NCI-H774 (cell line): Measurements from ENCODE around the gene ZIC1.
A peak's percentile ranks its signal among the peaks of the same experiment; 100 is the strongest.

Source experiments
- DNase-seq: peaks from one replicate; lab custom pipeline; 2025; lab: John Stamatoyannopoulos, UW

The ZIC1 gene

GRCh38 chr3:147409143-147410115 lies at the start of gene ZIC1:
TSS of gene ZIC1 (plus strand) at chr3:147409365. CDS start at chr3:147410113, 748 bp downstream.
- no peak for DNase-seq

GRCh38 chr3:147360051-147360439 lies 49.1 kb upstream of the ZIC1 start:
- no peak for DNase-seq

DNA sequence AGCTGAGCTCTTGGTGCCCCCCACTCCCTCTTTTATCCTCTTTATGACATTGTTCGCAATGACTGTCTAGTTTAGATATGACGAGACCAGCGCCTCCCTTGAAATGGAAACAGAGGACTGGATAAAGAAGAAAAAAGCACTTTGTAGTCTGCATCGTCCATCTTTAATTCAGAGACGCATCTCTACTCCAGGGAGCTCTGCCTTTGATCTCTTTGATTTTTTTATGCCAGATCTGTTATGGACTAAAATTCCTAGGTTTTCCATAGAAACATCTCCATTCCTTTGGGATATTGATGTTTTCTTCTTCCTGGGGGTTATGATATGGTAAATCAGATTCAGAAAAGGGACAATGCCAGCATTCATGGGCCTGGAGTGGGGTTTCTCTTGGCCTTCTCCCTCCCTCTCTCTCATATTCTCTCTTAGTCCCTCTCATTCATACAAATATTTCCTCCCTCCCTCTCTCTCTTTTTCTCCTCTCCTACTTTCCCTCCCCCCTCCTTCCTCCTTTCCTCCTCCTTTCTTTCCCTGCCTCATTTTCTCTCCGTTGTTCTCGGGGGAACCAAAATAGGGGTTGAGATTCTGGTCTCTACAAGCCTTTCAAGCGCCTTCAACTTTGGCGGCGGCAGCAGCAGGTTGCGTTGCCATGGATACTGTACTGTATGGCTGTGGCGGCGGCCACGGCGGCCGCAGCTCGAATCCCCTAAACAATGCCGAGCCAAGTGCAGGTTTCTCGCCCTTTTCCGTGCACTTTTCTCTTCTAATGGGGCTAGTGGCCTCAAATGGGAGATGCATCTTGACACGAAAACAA lies 48.3 kb upstream of the ZIC1 start:
- peak; percentile 73 for DNase-seq

DNA sequence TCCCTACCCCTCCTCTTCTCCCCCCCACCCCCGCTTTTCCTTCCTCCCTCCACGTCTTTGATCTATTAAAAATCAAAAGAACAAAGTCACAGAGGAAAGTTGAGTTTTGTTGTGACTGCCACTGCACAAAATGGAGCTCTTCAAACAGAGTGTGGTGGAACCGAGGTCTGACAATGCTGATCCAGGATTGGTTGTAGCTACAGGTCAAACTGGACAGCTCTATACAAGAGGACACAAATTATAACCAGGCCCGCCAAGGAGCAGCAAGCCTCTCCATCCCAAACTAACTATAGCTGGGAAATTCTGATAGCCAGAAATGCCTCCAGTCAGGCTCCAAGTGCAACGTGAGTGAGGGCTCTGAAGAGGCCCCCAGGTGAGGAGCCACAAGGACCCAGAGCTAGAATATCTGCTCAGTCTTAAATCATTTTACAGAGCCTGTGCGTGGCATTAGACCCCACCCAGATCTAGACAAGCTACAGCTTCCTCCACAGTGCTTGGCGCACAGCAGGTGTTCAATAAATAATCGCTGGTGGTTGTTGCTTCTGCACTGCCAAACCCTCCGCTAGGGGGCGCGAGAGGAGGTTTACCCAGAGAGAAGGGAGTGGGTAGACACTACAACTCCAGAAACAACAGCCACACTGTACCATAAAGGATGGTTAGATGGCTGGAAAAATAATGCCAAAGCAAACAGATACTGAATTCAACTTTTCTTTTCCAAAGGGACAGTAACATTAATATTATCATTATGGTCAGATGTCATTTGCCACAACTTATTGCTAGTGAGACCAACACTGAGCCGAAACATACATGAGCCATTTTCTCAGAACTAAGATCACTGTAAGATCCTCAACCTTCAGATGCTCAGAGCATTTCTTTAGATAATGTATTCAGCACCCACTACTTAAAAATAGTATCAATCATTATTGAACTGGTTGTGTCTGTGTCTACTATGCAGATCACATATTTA lies 47.4 kb upstream of the ZIC1 start:
- peak; percentile 24 for DNase-seq

- DNase-seq = no peak
These were observed 44.4 kb upstream of the ZIC1 start for GRCh38 chr3:147364771-147365170.

DNA sequence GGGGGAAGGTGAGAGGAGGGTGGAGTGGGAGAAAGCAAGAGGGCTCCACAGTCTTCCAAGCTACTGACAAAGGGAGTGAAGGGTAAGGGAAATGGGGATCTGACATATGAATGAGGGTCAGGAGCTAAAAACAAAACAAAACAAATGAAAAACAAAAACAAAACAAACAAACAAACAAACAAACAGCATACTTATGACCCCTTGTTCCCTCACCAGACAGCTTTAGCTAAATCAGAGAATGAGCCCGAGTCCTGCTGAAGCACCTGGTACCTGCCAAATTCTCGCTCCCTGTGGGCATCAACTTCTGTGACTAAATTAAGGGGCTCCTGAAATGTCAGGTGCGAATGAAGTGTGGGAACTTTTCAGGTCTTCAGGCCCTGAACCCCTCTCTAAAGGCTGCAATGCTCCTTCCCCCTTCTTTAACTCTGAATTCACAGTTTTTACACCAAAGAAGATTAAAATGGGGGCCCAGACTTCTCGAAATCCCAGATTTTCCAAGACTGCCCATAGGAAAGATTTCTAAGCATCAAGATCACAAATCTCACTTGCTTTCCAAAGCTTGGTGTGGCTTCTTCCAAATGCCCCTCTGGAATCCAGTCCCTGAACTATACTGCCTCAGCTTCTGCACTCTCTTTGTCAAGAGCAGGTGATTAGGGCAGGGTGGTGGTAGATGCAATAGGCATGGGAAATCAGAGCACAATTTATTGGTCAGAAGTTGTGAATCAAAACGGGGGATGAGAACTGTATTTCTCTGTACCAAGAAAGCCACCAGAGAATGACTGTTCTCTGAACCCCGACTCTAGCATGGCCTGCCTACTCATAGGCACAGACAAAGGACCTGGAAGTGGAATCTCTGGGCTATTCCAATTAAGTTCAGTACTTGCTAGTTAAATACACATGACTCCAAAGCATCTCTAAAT lies 43.7 kb upstream of the ZIC1 start:
- no peak for DNase-seq

DNA sequence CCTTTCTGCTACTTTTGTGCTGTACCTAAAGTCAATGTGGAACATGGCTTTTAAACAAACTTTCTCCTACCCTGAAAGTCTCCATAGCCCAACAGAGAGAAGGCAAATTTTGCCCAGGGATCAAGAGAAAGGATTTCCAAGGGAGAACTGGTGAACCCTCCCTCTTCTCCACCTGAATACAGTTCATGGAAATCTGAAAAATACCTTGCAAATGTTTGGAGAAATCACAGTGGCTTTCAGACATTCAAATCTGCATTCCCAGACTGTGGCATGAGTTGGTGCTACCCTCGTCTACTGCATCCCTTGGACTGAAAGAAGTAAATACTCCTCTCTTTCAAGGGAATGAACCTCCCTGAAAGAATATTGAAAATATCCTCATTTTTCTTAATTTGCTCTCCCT lies 41.5 kb upstream of the ZIC1 start:
- DNase-seq = no peak

DNA sequence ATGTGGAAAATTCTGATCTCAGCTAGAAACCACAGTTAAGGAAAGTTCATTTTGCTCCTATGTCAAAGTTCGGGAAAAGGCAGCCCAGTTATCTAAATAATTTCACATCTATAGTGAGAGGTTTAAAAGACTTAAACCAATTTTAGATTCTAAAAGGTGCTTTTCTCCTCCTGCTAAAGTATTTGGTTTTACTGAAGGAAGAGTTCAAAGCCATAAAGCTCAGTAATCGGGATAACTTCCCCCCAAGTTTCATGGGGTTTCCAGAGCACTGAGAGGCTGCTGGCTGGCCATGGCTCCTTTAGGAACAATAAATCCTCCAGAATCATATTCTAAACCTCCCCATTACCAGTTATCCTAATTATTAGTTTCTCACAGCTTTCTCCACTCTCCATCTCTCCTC lies 41.0 kb upstream of the ZIC1 start:
- no peak for DNase-seq

DNA sequence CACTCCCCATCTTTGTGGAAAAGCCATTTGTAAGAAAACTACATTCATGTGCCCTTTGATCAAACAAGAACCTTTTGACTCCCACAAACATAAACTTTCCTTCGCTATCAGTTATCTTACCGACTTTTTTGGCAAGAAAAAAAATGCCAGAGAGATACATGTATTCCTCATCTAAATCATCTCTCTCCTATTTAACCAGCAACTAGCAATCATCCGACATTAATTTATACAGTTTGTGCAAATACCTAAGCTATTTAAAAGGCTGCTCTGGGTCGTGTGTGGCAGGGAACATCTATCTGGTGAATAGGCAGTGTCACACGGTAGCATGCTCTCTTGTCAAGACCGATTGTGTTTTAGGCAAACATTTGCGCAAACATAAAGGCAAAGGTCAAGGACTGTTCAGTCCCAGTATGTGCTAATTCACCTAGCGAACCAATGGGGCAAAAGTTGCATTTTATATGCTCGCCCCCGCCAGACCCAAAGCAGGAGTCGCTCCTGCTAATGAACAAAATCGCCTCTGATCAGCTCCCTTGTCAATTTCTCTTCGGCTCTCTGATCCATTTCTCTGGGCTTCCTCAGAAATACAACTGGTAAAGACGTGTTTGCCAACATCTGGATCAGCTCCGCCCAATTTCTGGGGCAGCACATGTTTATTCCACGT lies 40.5 kb upstream of the ZIC1 start:
- no peak for DNase-seq

DNA sequence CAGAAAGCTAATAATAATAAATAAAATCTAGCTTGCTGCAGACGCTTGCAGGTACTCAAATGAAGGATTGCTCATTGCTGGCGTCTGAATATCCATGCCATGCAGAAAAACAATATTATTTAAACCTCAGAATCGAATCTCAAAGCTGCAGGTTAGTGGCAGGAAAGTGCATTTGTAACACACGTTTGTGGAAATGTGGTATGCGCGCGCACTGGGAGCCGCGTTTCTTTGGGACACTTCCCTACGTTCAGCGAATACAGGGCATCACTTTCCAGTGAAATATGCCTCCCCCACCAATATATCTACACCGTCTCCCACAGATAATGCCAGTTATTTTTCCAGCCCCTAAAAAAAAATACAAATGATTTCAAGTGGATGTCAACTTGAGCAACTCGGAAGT lies 39.9 kb upstream of the ZIC1 start:
- DNase-seq = no peak

- no peak for DNase-seq
These were observed 39.5 kb upstream of the ZIC1 start for GRCh38 chr3:147369661-147370123.

- no peak for DNase-seq
These were observed 38.8 kb upstream of the ZIC1 start for GRCh38 chr3:147370349-147370748.

- no peak for DNase-seq
These were observed 38.0 kb upstream of the ZIC1 start for GRCh38 chr3:147371140-147371539.

DNA sequence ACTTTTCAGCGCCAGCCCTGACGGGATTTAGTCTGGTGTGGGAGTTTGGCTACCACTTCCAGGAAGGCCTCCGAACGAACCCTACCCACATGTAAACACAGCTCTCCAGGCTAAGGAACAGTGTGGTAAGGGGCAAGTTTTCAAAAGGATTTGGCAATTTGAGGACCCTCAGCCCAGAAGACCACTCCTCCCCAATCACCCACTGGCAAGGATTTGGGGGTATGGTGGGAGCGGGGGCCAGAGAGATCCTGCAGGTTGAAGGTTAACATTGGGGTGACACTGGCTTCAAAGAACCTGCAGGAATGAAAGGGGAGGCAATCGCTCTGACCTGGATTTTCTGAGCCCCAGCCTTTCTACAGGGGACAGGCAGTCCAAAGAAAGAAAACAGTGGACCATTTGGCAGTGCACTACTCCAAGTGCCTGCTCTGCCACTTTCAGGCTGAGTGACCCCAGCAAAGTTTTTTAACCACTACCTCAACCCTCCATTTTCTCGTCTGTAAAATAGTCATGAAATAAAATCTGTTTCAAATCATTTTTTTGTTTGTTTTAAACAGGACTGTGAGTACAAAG lies 37.3 kb upstream of the ZIC1 start:
- DNase-seq = no peak

GRCh38 chr3:147372525-147373027 lies 36.6 kb upstream of the ZIC1 start:
- no peak for DNase-seq

GRCh38 chr3:147373301-147373700 lies 35.9 kb upstream of the ZIC1 start:
- no peak for DNase-seq

DNA sequence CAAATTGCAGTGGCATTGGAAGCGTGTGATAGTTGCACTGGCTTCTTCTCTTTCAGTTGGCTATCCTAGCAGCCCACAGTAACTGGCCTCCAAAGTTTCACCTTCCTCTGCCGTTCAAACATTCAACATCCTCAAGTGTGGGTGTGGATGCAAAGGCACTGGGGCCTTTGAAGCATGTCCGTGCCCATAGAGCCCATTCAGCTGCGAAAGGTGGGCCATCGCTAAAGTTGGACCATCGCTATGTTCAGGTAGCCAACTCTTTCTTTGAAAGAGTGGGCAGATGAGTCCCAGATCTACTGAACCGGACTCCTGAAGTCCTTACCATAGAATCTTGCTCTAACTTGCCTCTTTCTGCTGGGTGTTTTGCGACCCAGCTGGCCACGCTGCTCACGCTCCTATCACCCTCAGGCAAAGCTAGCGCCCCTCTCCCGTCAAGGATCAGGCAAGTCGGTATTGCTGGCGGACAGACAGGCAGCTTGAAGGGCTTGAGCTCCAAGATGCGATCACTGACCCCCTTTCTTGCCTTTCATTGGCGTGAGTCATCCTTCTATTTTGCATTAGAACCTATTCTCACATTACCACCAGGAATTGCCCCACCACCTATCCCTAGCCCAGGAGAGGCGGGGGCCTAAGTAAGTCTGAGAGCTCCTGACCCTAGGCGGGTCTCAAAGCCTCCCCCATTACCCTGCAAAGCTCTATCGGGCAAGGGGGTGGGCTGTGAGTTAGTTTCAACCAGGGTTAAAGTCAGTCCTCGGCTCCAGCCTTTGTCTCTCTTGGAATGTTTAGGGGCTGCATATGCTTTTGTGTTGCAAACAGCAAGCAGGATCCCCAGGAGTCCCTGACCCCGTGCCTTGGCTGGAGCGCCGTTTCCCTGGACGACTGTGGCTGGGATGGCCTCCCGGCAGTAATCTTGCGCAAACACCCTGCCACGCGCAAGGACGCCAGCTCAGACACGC lies 31.5 kb upstream of the ZIC1 start:
- no peak for DNase-seq

GRCh38 chr3:147379651-147380050 lies 29.5 kb upstream of the ZIC1 start:
- no peak for DNase-seq
